ENCODE data around the gene ZFYVE19.

Gene ZFYVE19

GRCh38 chr15:40821195-40821594 is 14.3 kb downstream of the ZFYVE19 start:
- no peak for DNase-seq

GRCh38 chr15:40823572-40824343 is 16.9 kb downstream of the ZFYVE19 start:
- DNase-seq, result no peak

- DNase-seq, result no peak
Measured at GRCh38 chr15:40825661-40826422, 19.0 kb downstream of the ZFYVE19 start.

DNA sequence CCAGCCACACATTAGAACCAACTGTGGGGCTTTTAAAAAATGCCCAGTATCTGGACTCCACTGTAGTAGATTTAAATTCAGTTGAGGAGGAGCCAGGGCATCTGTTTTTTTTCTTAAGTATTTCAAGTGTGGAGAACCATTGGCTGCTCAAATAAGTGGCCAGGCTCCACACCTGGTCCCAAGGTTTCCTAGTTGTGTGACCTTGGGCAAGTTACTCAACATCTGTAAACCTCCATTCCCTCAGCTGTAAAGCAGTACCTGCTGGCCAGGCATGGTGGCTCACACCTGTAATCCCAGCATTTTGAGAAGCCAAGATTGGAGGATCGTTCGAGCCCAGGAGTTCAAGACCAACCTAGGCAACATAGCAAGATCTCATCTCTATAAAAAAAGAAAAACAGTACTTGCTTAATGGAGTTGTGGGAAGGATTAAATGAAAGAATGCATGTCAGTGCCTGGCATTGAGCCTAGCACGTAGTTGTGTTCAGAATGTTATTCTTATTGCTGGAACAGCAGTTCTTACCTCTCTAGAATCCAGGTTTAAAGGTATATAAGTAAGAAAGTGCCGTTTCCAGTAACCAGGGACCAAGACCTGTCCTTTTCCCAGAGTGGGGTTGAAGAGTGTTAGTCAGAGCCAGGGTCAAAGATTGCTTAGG is 19.7 kb downstream of the ZFYVE19 start:
- no peak for DNase-seq

DNA sequence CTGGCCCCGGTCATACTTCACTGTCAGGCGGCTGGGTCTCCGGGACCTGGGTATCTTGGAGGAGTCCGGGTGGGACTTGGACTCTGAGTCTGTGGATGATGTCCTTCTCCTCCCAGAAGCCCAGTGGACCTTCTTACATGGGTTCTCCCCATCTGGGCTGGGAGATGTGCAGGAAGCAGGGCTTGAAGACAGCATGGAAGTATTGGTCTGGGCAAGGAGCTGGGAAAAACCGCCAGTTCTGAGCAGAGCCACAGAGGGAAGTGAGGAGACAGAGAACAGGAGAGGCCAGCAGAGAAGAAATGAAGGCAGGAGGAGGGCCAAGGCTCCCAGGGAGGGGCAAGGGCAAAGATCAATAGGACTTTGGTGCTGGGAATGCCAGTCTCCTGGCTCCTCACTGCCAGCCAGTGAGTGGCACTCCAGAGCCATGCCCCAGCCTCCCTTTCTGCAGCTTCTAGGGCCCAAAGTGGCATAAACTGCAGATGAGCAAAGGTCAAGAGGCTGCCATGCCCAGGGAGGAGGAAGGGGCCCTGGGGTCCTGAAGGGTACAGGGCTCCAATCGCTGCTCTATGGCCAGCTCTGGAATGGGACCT is 21.7 kb downstream of the ZFYVE19 start, which contains the start of gene PPP1R14D:
TSS of gene PPP1R14D (minus strand) at position 262 of the 590 bp plus-strand sequence. CDS start at position 195, 67 bp downstream.
- DNase-seq, result no peak

- no peak for DNase-seq
Measured at GRCh38 chr15:40829115-40829514, 22.2 kb downstream of the ZFYVE19 start.

- no peak for DNase-seq
Measured at GRCh38 chr15:40830884-40831283, 24.0 kb downstream of the ZFYVE19 start.

GRCh38 chr15:40831861-40832260 is 25.0 kb downstream of the ZFYVE19 start:
- no peak for DNase-seq

- DNase-seq, result no peak
Measured at GRCh38 chr15:40832903-40833302, 26.0 kb downstream of the ZFYVE19 start.

DNA sequence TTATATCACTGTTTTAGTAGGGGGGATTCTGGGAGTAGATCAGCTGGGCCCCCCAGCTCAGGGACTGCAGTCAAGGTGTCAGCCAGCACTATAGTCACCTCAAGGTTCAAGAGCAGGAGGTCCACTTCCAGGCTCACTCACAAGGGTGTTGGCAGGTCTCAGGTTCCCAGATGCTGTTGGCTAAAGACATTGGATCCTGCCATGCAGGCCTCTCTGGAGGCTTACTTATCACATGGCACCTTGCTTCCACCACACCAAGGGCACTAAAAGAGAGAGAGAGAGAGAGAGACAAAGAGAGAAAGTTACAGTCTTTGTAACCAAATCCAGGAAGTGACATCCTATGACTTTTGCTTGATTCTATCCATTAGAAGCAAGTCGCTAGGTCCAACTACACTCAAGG is 29.1 kb downstream of the ZFYVE19 start:
- DNase-seq, result no peak

DNA sequence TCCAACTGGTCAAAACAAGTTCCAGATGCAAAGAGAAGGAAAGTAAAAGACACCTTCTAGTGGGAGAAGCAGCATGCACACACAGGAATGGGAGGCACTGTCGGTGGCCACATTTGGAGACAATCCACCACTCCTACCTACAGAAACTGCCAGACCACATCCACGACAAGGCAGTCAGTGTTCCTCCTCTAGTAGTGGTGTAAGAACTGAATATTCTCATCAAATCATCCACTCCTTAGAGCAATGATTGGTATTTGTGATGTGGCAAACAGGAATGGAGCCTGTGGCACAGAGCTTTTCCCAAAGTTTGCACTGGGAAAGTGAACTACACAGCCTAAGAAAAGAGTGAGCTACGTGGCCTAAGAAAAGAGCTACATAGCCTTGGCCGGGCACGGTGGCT is 31.9 kb downstream of the ZFYVE19 start:
- DNase-seq, result no peak

DNA sequence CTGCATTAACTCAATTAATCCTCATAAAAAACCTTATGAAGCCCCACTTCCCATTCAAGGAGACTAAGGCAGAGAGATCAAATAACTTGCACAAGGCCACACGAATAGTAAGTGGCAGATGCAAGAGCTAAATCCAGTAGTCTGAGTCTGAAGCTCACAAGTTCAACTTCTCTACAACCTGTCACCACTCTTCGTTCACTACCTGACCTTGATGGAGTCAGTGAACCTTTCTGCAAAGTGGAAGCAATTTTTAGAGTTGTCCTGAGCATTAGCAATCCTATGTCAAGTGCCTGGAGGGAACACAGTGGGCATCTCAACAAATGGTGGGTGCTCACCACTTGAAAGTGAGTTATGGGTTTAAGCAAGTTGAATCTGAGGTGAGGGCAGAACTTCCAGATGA is 34.9 kb downstream of the ZFYVE19 start:
- DNase-seq, result no peak

DNA sequence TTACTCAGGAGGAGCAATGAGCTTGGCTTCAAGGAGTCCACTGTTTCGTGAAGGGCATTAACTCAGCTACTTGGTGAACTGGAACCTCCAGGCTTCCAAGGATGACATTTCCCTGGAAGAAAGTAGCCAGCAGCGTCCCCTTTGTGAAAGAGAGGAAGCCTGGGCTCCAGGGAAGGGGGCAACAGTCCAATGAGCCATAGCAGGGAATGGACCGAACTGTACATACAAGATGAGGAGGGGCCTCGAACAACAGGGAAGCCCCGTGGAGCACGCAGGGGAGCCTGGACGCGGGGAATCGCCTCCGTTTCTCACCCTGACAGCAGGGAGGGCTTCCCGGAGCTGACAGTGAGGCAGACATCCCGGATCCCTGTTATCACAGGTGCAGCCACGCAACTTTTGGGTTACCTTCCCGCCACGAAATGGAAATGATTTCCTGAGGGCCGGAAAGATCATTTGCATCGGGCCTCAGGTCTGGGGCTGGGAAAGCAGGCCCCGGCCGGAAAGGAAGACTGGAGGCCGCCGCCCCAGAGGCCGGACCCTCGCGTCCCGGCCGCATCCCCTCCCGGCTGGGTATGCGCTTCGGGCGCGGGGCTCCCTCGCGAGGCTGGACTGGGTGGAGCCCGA is 36.5 kb downstream of the ZFYVE19 start:
- DNase-seq, result no peak

DNA sequence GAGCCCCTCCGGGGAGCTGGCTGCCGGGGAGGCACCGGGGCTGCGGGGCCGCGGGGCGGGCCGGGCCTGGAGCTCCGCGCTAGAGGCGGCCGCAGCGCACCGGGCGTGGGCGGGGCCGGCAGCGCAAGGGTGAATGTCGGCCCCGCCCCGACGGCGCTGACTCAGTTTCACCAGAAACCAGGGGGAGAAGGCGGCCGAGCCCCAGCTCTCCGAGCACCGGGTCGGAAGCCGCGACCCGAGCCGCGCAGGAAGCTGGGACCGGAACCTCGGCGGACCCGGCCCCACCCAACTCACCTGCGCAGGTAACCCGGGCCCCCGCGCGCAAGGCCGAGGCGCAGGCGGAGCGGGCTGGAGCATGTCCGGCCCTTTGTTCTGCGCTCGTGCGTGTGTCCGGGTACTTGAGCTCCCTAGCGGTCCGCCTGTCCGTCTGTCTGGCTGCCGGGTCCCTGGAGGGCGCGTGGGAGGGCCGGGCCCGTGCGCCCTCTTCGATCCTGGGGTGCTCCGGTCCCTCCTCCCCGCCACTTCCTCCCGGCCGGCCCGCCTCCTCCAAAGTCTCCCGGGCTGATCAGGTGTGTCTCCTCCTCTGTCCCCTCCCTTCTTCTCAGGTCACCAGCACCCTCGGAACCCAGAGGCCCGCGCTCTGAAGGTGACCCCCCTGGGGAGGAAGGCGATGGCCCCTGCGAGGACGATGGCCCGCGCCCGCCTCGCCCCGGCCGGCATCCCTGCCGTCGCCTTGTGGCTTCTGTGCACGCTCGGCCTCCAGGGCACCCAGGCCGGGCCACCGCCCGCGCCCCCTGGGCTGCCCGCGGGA is 37.2 kb downstream of the ZFYVE19 start, which contains the start of gene SPINT1:
TSS of gene SPINT1 (plus strand) at position 164 of the 811 bp plus-strand sequence. CDS start at position 671, 507 bp downstream.
- no peak for DNase-seq

GRCh38 chr15:40844696-40845030 is 37.8 kb downstream of the ZFYVE19 start:
- DNase-seq, result no peak

DNA sequence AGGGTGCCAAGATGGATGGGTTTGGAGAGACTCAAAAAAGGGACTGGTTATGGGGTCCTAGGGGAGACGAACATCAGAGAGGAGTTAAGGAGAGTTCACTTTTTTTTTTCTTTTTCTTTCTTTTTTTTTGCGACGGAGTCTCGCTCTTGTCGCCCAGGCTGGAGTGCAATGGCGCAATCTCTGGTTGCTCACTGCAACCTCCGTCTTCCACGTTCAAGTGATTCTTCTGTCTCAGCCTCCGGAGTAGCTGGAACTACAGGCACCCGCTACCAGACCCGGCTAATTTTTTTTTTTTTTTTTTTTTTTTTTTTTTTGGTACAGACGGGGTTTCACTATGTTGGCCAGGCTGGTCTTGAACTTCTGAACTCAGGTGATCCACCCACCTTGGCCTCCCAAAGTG is 38.1 kb downstream of the ZFYVE19 start:
- no peak for DNase-seq

DNA sequence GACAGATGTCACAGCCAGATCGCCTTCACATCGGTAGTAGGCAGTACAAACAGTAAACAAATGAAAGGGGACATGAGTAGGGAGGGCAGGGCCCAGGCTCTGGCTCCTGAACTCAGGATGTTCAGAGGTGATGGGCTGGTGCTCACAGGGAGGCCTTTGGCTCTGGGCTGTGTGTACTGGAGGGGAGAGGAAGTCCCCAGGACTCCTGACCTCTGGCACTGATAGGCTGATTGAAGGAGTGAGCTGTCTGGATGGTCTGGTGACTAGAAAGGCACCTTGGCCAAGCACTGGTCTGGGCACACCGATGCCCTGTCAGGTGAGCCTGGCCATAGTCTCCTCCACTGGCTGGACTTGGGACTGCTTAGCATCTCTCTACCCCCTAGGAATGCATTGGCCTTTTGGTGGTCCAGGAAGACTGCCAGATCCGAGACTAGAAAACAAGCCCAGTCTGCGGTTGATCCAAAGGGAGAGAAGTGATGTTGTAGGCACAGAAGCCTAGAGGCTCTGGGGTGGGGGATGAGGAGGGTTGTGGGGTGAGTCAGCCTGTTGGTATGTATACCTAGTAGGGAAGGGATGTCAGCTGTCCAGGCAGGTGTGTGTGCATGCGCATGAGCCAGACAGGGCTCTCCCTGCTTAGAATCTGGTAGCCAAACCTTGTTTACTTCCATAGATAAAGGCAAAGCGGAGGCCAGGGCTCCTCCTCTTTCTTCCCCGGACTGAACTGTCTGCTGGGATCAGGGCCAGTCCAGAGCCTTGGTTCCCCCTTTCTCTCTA is 38.8 kb downstream of the ZFYVE19 start:
- no peak for DNase-seq

DNA sequence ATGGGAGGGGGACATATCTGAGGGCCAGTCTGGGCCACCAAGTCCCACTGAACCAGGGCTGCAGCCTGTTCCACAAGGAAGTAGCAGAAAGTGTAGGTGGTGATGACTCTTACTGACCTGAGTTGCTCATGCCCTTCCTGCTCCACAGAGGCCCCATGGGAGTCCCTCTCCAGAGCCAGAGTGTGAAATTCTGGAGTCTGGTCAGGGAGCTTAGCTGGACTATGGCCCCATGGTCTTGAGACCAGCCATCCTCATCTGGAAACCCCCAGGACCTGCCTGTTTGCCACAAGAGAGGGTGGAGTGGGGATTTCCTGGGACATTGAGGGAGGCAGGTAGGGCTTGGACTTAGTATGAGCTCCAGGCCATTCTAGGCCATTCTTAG is 39.9 kb downstream of the ZFYVE19 start:
- no peak for DNase-seq

DNA sequence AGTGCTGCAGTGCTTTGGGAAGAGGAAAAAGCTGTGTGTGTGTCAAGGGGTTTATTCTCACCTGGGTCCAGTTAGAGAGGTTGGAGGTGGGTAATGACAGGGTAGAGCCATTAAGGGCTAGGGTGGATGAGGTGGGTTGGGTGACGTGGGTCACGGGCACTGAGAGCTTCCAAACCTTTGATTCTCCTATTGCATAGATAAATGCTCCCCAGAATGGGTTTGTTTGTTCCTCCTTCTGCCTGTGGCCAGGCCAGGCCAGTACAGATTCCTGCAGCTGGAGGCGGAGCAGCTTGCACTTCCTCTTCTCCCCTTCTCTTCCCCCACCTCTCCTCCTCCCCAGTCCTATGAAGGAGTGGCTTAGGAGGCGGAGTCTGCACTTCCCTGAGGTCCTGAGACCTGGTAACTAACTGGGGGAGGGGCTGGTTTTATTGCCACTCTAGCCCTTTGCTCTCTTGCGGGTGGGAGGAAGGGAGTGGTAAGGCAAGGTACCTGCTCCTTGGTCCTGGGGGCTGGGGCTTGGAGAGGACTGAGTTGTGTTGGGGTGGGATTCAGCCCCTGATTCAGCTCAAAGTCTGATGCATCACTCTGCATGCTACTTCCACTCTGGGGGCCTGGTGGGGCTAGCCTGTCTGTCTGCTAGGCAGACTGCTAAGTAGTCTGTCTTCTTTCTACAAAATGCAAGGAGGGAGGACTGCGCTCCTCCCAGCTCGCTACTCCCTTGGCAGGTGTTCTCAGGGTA is 40.5 kb downstream of the ZFYVE19 start:
- DNase-seq, result no peak

DNA sequence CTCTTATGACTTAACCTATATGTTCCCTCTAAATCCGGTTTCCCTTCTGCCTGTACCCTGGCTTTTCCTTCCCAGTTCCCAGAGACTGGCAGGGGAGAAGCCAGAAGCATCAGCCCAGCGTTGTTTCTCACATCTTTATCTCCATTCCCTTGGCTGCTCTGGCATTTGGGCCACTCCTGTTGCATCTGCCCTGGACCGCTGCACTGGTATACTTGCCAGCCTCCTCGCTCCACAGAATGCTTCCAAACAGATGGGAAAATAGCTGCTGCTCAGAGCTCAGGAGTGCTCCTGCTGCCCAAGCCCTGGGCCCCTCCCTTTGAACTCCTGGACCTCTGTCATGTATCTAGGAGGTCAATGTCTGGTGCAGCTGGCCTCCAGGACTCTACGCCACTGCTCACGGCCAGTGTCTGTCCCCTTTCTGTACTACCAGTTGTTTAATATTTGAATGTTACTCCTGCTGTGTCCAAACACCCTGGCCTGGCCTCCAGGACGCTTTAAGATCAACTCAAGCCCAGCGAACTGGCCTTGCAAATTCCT is 43.8 kb downstream of the ZFYVE19 start:
- no peak for DNase-seq
